Natural killer cell (primary cell): ENCODE measurements around the gene ANKRD53. TPM values are rescaled to one million over a fixed set of nuclear protein-coding genes. Genes with fewer than 3 reads are reported as not detected.

Experiments
- ATAC-seq, 3 donors: fragments of 150-1000 bp in 2 of 3; fragments of 200-7000 bp in 1 of 3; cut with Tn5 transposase; 1 replicate in 1 of 3; 2 replicates in 2 of 3; pipeline ENCODE4 v1.10.0; 2021; ENCODE audit warnings: mild to moderate bottlenecking in 2 of 3, moderate library complexity in 2 of 3
- DNase-seq, 2 donors: peaks; one replicate each; pipeline versions ENCODE4 v3.0.0 to v3.0.0-alpha.2; 2013 to 2021; ENCODE audit warnings: mixed read lengths in 1 of 2
- H3K27ac ChIP-seq: one replicate; pipeline ENCODE4 v1.5.1; 2013; ENCODE audit warnings: mild to moderate bottlenecking, low read length
- H3K27me3 ChIP-seq: one replicate; pipeline ENCODE4 v1.6.1; 2013; ENCODE audit warnings: low read length; ENCODE audit not compliant: control insufficient read depth, insufficient read depth
- H3K36me3 ChIP-seq: one replicate; pipeline ENCODE4 v1.6.1; 2013; ENCODE audit warnings: low read length; ENCODE audit not compliant: control insufficient read depth, insufficient read depth
- H3K4me1 ChIP-seq: one replicate; pipeline ENCODE4 v1.6.1; 2013; ENCODE audit warnings: low read length; ENCODE audit not compliant: control insufficient read depth, insufficient read depth
- H3K4me3 ChIP-seq: one replicate; pipeline ENCODE4 v1.5.1; 2013; ENCODE audit warnings: low read length
- H3K9me3 ChIP-seq: one replicate; pipeline ENCODE4 v1.6.1; 2013; ENCODE audit warnings: low read length; ENCODE audit not compliant: control insufficient read depth, insufficient read depth
- H3K27ac Mint-ChIP-seq, 2 donors: one replicate each; pipeline ENCODE4 v1.8.0; 2022; ENCODE audit warnings: mild to moderate bottlenecking in 2 of 2, mixed read lengths in 2 of 2, moderate library complexity in 1 of 2
- H3K27me3 Mint-ChIP-seq, 2 donors: one replicate each; pipeline ENCODE4 v1.8.0; 2022; ENCODE audit warnings: low read depth in 2 of 2, mixed read lengths in 2 of 2
- H3K36me3 Mint-ChIP-seq: one replicate; pipeline ENCODE4 v1.8.0; 2022; ENCODE audit warnings: mixed read lengths
- H3K4me1 Mint-ChIP-seq, 2 donors: one replicate each; pipeline ENCODE4 v1.8.0; 2022; ENCODE audit warnings: mixed read lengths in 2 of 2
- H3K4me3 Mint-ChIP-seq: one replicate; pipeline ENCODE4 v1.8.0; 2022; ENCODE audit warnings: mild to moderate bottlenecking, moderate library complexity, mixed read lengths
- H3K9me3 Mint-ChIP-seq, 2 donors: one replicate each; pipeline ENCODE4 v1.8.0; 2022; ENCODE audit warnings: mixed read lengths in 2 of 2
- WGBS: methylation state at CpG from one replicate; pipeline ENCODE4 v1.1.7; 2013; ENCODE audit warnings: missing lambda C conversion rate; ENCODE audit not compliant: insufficient coverage; 5-methylcytosine and 5-hydroxymethylcytosine counted together
- intact Hi-C: fragments of 100-400 bp; cut with micrococcal nuclease; formaldehyde crosslinking; loops from one replicate; pipeline ENCODE4 v1.14.2; 2022
- total RNA-seq, 4 donors: library from RNA; stranded (reverse); fragments of 120-200 nt in 1 of 4; gene quantifications; one replicate each; pipeline versions ENCODE4 v1.2.3 to v1.2.4, GENCODE V29; 2013 to 2022
- TF ChIP-seq, protein P1 (sequence below): fragments of 200-600 bp; IDR thresholded peaks from one replicate; pipeline ENCODE4 v1.8.0; 2022; ENCODE audit warnings: antibody characterized with exemption

ANKRD53 gene
- total RNA-seq, 3 donors from 2014 or later (not counting 1 experiment from before 2014, with no cell fraction given): 2.2 to 3.1 (median 2.5) TPM

DNA sequence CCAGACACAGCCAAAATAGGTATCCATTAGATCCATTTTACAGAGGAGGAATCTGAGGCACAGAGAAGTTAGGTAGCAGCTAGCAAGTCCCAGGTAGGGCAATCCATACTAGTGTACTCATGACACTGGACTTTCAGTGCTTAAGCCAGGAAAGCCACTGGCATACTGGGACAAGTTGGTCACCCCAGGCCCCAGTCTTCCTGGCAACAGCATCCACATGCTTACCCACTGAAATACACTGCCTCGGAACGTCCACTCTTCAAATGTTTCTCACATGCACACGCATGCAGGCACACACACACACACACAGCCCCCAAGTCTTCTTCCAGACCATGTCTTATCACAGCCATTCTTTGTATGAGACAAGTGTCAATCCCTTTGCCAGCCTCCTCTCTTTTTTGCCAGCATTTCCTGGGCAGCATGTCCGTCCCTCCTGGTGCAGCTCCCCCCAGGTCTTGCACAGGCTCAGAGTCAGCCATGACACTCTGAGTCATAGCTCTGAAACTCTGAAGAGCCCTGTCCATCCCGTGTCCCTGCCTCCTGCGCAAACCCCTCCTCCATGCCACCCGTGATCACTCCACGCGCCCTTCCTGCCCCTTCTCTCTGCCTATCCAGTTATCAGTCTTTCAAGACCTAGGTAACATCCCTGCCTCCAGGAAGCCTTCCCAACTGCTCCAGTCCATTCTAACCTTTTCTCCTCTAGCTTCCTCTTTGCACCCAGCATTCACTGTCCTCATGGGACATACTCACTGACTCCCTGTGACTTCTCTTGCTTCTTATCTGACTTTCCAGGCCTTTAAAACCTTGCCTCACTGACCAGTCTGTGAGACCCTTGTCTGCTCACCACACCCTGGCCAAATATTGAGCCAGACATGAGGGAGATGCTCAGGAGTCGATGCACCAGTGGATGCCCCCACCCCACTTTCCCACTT, 27.1 kb downstream of the ANKRD53 start:
- peaks cover 11 to 15% of the 10 kb centered on the region in 2 donors for H3K27me3 Mint-ChIP-seq
- intact Hi-C loops: no loop called here
- H3K27ac Mint-ChIP-seq: no peak overlapping the region
- Histone ChIP-seq H3K4me3 (no peak overlapping the region), H3K36me3 (no peaks in the 10 kb centered on the region), H3K9me3 (no peaks in the 10 kb centered on the region), H3K4me1 (peaks cover 10% of the 10 kb centered on the region), H3K27ac (no peak overlapping the region), H3K27me3 (no peaks in the 10 kb centered on the region)
- ATAC-seq (no peak), DNase-seq (no peak)
- peaks cover 6 to 8% of the 10 kb centered on the region in 2 donors for H3K4me1 Mint-ChIP-seq
- H3K4me3 Mint-ChIP-seq: no peak overlapping the region
- H3K9me3 Mint-ChIP-seq: no peaks in the 10 kb centered on the region
- no peaks in the 10 kb centered on the region for H3K36me3 Mint-ChIP-seq
- TF ChIP-seq, protein P1, sequence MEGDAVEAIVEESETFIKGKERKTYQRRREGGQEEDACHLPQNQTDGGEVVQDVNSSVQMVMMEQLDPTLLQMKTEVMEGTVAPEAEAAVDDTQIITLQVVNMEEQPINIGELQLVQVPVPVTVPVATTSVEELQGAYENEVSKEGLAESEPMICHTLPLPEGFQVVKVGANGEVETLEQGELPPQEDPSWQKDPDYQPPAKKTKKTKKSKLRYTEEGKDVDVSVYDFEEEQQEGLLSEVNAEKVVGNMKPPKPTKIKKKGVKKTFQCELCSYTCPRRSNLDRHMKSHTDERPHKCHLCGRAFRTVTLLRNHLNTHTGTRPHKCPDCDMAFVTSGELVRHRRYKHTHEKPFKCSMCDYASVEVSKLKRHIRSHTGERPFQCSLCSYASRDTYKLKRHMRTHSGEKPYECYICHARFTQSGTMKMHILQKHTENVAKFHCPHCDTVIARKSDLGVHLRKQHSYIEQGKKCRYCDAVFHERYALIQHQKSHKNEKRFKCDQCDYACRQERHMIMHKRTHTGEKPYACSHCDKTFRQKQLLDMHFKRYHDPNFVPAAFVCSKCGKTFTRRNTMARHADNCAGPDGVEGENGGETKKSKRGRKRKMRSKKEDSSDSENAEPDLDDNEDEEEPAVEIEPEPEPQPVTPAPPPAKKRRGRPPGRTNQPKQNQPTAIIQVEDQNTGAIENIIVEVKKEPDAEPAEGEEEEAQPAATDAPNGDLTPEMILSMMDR: no peak
- WGBS: 85% methylated on average over 9 of the region's 10 CpGs

DNA sequence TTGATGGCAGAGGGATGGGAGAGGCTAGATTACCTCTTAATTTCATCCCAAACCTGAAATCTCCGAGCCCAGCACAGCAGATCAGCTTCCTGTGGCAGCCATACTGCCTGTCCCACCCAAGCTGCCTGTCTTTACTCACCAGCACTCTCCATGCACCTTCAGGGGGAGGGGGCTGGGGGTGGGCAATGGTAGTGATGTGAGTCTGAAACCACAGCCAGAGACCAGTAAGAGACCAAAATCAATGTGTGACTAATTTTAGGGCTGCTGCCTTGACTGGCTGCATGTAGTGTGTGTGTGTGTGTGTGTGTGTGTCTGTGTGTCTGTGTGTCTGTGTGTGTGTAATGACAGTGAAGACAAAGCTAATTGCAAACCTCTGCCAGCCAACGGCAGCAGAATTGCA, 27.9 kb downstream of the ANKRD53 start:
- WGBS: 89% methylated on average over 1 of the region's 2 CpGs
- TF ChIP-seq, protein P1: no peak
- H3K4me1 Mint-ChIP-seq: peaks cover 0 to 1% of the 10 kb centered on the region in 2 donors

DNA sequence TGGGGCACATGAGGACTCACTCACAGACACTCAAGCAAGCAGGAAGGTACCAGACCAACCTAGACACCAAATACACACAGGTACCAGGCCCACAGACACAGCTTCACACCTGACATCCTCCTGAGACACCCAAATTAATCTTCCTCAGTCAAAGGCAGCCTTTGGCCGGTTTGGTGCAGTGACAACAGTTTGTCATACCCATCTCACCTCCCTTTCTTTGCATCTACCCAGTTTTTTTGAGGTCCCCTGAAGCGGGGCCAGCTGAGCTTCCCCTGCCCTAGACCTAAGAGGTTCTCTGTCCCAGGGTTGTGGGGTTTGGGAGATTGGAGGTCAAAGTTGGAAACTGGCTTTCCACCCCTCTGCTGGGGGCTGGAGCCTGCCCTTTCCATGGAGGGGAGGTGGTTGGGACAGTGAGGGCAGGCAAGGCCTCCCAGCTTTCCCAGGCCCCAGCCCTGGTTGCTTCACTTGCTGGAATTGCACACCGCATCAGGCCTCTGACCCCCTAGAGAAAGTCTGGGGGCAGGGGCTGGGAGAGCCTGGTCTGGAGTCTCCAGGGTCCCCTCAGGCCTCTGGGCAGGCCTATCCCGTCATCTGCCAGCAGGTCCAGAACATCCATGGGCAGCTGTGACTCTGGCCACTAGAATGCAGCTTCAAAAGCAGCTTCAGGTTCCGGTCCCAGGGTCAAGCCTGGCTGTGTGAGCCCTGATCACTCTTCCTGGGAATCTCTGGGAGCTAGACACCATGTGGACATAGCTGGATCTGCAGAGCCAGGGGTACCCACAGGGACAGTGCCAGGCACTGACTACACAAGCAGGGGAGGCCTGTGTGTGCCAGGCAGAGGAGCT, 28.7 kb downstream of the ANKRD53 start:
- Histone ChIP-seq H3K9me3 (no peaks in the 10 kb centered on the region), H3K4me3 (no peak overlapping the region), H3K27me3 (no peaks in the 10 kb centered on the region), H3K36me3 (no peaks in the 10 kb centered on the region), H3K27ac (no peak overlapping the region), H3K4me1 (no peaks in the 10 kb centered on the region)
- no peak for DNase-seq
- no peaks in the 10 kb centered on the region for H3K9me3 Mint-ChIP-seq
- no peaks in the 10 kb centered on the region for H3K36me3 Mint-ChIP-seq
- WGBS: 81% methylated on average over 5 of the region's 5 CpGs
- intact Hi-C loops: no loop called here
- peaks cover 19 to 20% of the 10 kb centered on the region in 2 donors for H3K27me3 Mint-ChIP-seq
- TF ChIP-seq, protein P1: no peak
- ATAC-seq: no peak
- H3K4me3 Mint-ChIP-seq: no peak overlapping the region
- no peak overlapping the region for H3K27ac Mint-ChIP-seq
- peaks cover 0 to 4% of the 10 kb centered on the region in 2 donors for H3K4me1 Mint-ChIP-seq

More for the DNA sequence above, 27.9 kb downstream of the ANKRD53 start:
- Histone ChIP-seq H3K36me3 (no peaks in the 10 kb centered on the region), H3K27ac (no peak overlapping the region), H3K4me1 (peaks cover 2% of the 10 kb centered on the region), H3K4me3 (no peak overlapping the region), H3K27me3 (no peaks in the 10 kb centered on the region), H3K9me3 (no peaks in the 10 kb centered on the region)
- H3K27ac Mint-ChIP-seq: no peak overlapping the region
- H3K9me3 Mint-ChIP-seq: no peaks in the 10 kb centered on the region
- intact Hi-C loops: no loop called here
- H3K4me3 Mint-ChIP-seq: no peak overlapping the region
- peaks cover 12 to 15% of the 10 kb centered on the region in 2 donors for H3K27me3 Mint-ChIP-seq
- no peak for DNase-seq
- no peaks in the 10 kb centered on the region for H3K36me3 Mint-ChIP-seq
- no peak for ATAC-seq
